ENCODE measurements around the gene NR3C2. TPM values are rescaled to one million over a fixed set of nuclear protein-coding genes. Genes with fewer than 3 reads are reported as not detected.
"Not testable (repeated sequence)": the region's sequence is repeated elsewhere in the genome, so short reads cannot be mapped to it uniquely, and the experiment has no call there.

NR3C2 gene
- total RNA-seq, 1 experiment from 2014 or later, result not detected

- no peaks in the 10 kb centered on the region for H3K36me3 ChIP-seq
- no peaks in the 10 kb centered on the region for H3K9me3 ChIP-seq
- no peaks in the 10 kb centered on the region for H3K27me3 ChIP-seq
- no peak overlapping the region for H3K4me3 ChIP-seq
- DNase-seq, result no peak
Observed at GRCh38 chr4:148154769-148155168, 287.4 kb downstream of the NR3C2 start.

- no peaks in the 10 kb centered on the region for H3K27me3 ChIP-seq
- no peak overlapping the region for H3K4me3 ChIP-seq
- H3K36me3 ChIP-seq, result no peaks in the 10 kb centered on the region
- no peaks in the 10 kb centered on the region for H3K9me3 ChIP-seq
- no peak for DNase-seq
Observed at GRCh38 chr4:148152868-148153625, 289.2 kb downstream of the NR3C2 start.

DNA sequence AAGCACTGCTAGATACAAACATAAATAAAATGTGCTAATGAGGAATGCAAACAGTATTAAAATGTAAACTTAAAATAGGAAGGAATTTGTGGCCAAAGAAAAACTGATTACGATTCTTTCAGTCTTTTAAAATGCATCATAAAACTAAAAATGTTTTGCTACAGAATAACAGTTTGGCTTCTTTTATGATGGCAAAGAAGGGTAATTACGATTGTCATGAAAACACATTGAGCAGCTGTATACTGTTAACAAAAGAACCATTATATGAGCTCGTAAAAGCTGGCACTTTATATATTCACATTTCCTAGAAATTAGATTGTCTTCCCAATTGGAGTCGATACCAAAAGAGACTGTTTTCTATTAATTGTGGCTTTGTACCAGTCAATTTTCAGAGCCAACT lies 290.4 kb downstream of the NR3C2 start:
- DNase-seq, result no peak
- H3K9me3 ChIP-seq, result no peaks in the 10 kb centered on the region
- H3K36me3 ChIP-seq, result no peaks in the 10 kb centered on the region

DNA sequence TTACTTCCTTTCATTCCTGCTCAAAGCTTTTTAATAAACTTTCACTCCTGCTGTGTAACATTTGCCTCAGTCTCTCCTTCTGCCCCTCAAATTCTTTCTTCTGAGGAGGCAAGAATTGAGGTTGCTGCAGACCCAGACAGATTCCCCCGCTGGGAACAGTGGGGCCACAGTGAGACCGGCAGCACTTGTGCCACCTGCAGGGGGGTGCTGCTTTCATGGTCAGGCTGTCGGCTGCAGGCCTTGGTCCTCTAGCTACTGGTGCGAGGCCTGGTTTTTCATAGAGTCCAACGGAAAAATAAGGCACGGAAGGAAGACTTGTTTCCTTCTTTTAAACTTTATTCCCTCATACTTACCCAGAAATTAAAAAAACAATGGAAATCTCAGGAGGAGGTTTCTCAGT lies 296.7 kb downstream of the NR3C2 start:
- Histone ChIP-seq H3K4me3 (no peak overlapping the region), H3K27me3 (no peaks in the 10 kb centered on the region), H3K36me3 (no peaks in the 10 kb centered on the region), H3K9me3 (no peaks in the 10 kb centered on the region)
- DNase-seq, result no peak

More for the DNA sequence above, 290.4 kb downstream of the NR3C2 start:
- no peak overlapping the region for H3K4me3 ChIP-seq
- H3K27me3 ChIP-seq, result no peaks in the 10 kb centered on the region

DNA sequence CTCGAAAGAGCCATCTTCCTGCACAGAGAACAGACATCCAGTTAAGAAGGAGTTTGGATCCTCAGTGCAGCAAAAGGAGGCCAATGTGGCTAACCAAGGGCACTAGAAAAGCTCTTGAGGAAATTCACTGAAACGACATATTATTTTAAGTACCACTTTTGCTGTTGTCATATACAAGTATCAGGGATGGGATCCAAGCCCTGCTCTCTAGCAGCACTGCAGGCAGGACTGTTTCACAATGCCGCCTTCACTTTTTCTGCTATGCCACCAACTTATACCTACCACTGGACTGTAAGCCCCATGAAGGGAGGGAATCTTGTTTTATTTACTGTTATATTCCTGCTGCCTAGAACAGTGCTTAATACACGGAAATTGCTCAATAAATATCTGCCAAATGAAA lies 299.0 kb downstream of the NR3C2 start:
- H3K9me3 ChIP-seq, result no peaks in the 10 kb centered on the region
- no peaks in the 10 kb centered on the region for H3K27me3 ChIP-seq
- no peak overlapping the region for H3K4me3 ChIP-seq
- DNase-seq, result no peak
- H3K36me3 ChIP-seq, result no peaks in the 10 kb centered on the region

DNA sequence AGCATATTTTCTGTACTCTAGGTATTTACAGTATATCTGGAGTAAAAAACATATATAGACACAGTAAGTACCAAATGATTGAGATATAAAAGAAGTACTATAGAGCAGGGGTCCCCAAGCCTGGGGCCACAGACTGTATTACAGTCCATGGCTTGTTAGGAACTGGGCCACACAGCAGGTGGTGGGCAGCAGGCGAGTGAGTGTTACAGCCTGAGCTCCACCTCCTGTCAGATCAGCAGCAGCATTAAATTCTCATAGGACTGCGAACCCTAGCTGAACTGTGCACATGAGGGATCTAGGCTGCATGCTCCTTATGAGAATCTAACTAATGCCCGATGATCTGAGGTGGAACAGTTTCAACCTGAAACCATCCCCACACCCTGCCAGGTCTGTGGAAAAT lies 300.7 kb downstream of the NR3C2 start:
- Histone ChIP-seq H3K4me3 (no peak overlapping the region), H3K27me3 (no peaks in the 10 kb centered on the region), H3K36me3 (no peaks in the 10 kb centered on the region), H3K9me3 (no peaks in the 10 kb centered on the region)
- DNase-seq, result no peak

DNA sequence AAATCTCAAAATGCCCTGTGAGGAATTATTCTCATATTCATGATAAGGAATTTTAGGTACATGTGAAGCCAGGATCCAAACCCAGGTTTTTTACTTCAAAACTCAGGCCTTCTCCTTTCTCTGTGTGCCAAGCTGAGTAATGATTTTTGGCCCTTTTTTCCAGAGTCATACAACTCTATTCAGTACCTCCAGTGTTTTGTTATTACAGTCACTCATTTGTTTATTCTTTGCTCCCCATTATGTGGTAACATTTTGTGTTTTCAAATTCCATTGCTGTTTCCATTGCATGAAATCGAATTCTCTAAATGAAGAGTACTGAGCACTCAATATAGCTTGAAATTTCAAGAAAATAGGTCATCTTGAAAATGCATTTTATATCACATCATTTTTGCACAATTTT lies 315.4 kb downstream of the NR3C2 start:
- no peak overlapping the region for H3K4me3 ChIP-seq
- H3K36me3 ChIP-seq, result no peaks in the 10 kb centered on the region
- H3K9me3 ChIP-seq, result peaks cover 9% of the 10 kb centered on the region
- DNase-seq, result no peak
- no peaks in the 10 kb centered on the region for H3K27me3 ChIP-seq

GRCh38 chr4:148124512-148124911 lies 317.7 kb downstream of the NR3C2 start:
- Histone ChIP-seq H3K36me3 (no peaks in the 10 kb centered on the region), H3K4me3 (no peak overlapping the region), H3K27me3 (no peaks in the 10 kb centered on the region), H3K9me3 (peaks cover 9% of the 10 kb centered on the region)
- DNase-seq, result no peak

DNA sequence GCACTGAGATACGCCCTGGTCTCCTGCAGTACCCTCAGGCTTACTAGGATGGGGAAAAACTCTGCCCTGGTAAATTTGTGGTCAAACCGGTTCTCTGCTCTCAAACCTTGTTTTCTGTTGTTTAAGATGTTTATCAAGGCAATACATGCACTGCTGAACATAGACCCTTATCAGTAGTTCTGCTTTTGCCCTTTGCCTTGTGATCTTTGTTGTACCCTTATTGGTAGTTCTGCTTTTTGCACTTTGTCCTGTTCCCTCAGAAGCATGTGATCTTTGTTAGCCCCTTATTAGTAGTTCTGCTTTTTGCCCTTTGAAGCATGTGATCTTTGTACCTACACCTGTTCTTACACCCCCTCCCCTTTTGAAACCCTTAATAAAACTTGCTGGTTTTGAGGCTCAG lies 319.1 kb downstream of the NR3C2 start:
- H3K36me3 ChIP-seq, H3K9me3 ChIP-seq, DNase-seq, H3K27me3 ChIP-seq, H3K4me3 ChIP-seq: not testable (repeated sequence)

DNA sequence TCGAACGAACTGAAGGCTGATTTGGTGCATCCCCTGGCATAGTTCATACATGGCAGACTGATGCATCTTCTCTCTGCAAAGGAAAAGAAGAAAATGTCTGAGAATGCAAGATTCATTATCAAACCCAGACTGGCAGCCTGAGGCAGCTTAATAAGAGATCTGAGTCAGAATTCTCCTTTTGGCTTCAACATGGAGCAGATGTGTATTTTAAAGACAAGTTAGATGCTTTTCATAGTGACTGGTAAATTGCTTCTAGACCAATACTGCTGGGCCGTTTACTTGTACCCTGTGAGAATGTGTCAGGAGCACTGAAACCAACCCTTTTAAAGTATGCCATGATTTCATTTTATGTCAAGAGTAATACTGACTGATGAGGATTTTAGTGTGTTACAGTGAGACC lies 322.0 kb downstream of the NR3C2 start:
- H3K27me3 ChIP-seq, result no peaks in the 10 kb centered on the region
- no peaks in the 10 kb centered on the region for H3K36me3 ChIP-seq
- H3K9me3 ChIP-seq, result peaks cover 9% of the 10 kb centered on the region
- no peak for DNase-seq
- no peak overlapping the region for H3K4me3 ChIP-seq

- H3K27me3 ChIP-seq, result no peaks in the 10 kb centered on the region
- no peaks in the 10 kb centered on the region for H3K36me3 ChIP-seq
- H3K4me3 ChIP-seq, result no peak overlapping the region
- DNase-seq, result no peak
- H3K9me3 ChIP-seq, result no peaks in the 10 kb centered on the region
Observed at GRCh38 chr4:148118633-148119032, 323.6 kb downstream of the NR3C2 start.

DNA sequence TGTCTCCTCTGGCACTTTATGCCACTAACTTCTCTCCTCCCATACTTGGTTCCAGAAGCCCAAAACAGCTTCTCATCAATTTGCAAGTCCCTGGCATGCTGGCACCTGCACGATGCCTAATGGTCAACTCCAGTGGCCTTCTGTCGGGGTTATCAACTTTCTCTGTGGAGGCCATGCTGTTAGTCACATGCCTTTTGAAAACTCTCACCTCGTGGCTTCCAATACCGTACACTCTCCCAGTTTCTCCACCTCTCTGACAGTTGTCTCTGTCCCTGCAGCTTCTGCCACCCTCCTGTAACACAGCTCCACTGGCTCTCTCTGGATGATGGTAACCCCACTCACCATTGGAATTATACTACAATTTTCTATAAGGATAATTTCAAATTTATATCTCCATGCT lies 324.0 kb downstream of the NR3C2 start:
- Histone ChIP-seq H3K4me3 (no peak overlapping the region), H3K27me3 (no peaks in the 10 kb centered on the region), H3K9me3 (no peaks in the 10 kb centered on the region), H3K36me3 (no peaks in the 10 kb centered on the region)
- no peak for DNase-seq

DNA sequence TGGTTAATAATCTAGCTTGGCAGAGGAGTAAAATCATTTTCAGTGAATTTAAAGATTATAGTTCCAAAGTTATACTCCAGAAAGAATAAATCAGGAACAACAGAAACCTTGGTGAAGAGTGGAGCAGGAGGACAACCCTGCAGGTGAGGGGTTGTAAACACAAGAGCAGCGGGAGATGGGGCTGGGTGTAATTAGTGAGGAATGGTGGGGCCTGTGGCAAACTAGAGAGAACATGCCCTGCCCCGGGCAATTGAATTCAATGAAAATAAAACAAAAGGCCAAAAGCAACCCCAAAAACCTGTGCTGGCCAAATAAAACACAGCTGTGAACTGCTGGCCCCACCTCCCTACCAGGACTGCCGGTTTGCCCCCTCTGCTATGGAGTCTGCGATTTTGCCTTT lies 325.2 kb downstream of the NR3C2 start:
- Histone ChIP-seq H3K27me3 (no peaks in the 10 kb centered on the region), H3K36me3 (no peaks in the 10 kb centered on the region), H3K4me3 (no peak overlapping the region), H3K9me3 (no peaks in the 10 kb centered on the region)
- no peak for DNase-seq

DNA sequence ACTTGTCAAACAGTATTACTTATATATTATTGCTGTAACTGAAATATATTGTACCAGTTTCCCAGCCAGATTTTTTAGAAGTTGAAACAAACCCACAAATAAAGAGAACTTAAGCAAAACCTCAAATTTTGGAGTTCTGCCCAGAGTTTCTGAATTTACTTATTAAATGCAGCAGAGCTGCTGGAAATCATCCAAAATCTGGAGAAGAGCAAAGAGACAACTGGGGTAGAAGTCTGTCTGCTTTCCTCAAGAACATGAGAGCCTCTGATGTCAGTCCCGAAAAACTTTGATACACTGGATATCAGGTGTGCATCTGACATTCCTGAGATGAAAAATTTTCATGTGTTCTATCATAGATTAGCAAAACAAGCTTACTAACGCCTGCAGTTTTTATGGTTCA lies 325.9 kb downstream of the NR3C2 start:
- no peak for DNase-seq
- H3K27me3 ChIP-seq, result no peaks in the 10 kb centered on the region
- H3K4me3 ChIP-seq, result no peak overlapping the region
- no peaks in the 10 kb centered on the region for H3K9me3 ChIP-seq
- H3K36me3 ChIP-seq, result no peaks in the 10 kb centered on the region

- H3K27me3 ChIP-seq, result no peaks in the 10 kb centered on the region
- no peaks in the 10 kb centered on the region for H3K9me3 ChIP-seq
- no peak overlapping the region for H3K4me3 ChIP-seq
- DNase-seq, result no peak
- H3K36me3 ChIP-seq, result no peaks in the 10 kb centered on the region
Observed at GRCh38 chr4:148114436-148114835, 327.8 kb downstream of the NR3C2 start.

- Histone ChIP-seq H3K4me3 (no peak overlapping the region), H3K9me3 (no peaks in the 10 kb centered on the region), H3K27me3 (no peaks in the 10 kb centered on the region), H3K36me3 (no peaks in the 10 kb centered on the region)
- DNase-seq, result no peak
Observed at GRCh38 chr4:148112231-148112982, 329.8 kb downstream of the NR3C2 start.

DNA sequence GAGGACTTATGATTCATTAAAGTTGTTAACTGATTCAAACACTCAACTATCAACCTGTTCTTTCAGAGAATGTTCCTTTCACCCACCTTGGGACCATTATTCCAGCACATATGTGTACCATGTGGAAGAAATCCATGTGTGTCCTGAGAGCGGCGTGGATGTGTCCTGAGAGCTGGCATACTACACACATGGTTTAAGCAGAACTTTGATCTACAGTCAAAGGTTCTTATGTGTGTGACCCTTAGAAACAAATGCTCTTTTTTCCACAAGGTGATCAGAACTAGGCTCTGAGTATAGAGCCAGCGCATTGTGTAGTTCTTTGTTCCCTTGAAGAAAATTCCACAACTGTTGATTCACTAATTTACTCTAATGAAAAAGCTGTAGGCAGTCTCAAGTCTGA lies 332.0 kb downstream of the NR3C2 start:
- DNase-seq, result no peak
- H3K36me3 ChIP-seq, result no peaks in the 10 kb centered on the region
- H3K27me3 ChIP-seq, result no peaks in the 10 kb centered on the region
- H3K9me3 ChIP-seq, result no peaks in the 10 kb centered on the region
- H3K4me3 ChIP-seq, result no peak overlapping the region

DNA sequence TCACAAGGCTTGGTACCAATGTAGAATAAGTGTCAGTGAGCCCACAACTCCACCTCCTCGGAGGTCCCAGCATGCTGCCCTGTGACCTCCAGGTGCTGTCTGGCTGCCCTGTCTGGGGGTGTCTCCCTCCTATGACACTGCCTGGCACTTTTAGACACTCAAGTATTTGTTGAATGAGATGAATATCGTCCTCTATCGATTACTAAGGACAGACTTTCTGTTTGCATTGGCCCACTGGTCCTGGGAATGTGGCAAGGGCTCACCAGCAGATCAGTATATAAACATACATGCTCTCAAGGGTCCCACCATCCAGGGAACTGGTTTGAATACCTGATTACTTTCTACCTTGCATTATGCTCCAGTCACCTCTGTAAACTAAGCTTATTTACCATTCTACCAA lies 333.0 kb downstream of the NR3C2 start:
- Histone ChIP-seq H3K27me3 (no peaks in the 10 kb centered on the region), H3K36me3 (no peaks in the 10 kb centered on the region), H3K9me3 (no peaks in the 10 kb centered on the region), H3K4me3 (no peak overlapping the region)
- no peak for DNase-seq
